Chondrocyte (in vitro differentiated cells): ENCODE data around the gene EXOSC1. TPM values are rescaled to one million over a fixed set of nuclear protein-coding genes. Genes with fewer than 3 reads are reported as not detected.
A peak's percentile ranks its signal among the peaks of the same experiment; 100 is the strongest.

Experiments
- DNase-seq: peaks from one replicate; pipeline ENCODE4 v3.0.0; 2021; ENCODE audit warnings: mixed read lengths, low spot score
- H3K27ac Mint-ChIP-seq: one replicate; pipeline ENCODE4 v1.8.0; 2021; ENCODE audit warnings: mild to moderate bottlenecking, moderate library complexity, mixed read lengths; ENCODE audit not compliant: unreplicated experiment
- H3K27me3 Mint-ChIP-seq: 2 replicates; pipeline ENCODE4 v1.8.0; 2021; ENCODE audit warnings: low read depth, mixed read lengths
- H3K36me3 Mint-ChIP-seq: 2 replicates; pipeline ENCODE4 v1.8.0; 2021; ENCODE audit warnings: low read depth, mixed read lengths
- H3K4me1 Mint-ChIP-seq: 2 replicates; pipeline ENCODE4 v1.8.0; 2021; ENCODE audit warnings: low read depth, mild to moderate bottlenecking, mixed read lengths
- H3K4me3 Mint-ChIP-seq: one replicate; pipeline ENCODE4 v1.8.0; 2021; ENCODE audit warnings: mild to moderate bottlenecking, moderate library complexity, mixed read lengths; ENCODE audit not compliant: unreplicated experiment
- H3K9me3 Mint-ChIP-seq: 2 replicates; pipeline ENCODE4 v1.8.0; 2021; ENCODE audit warnings: low read depth, mixed read lengths
- CTCF ChIP-seq: fragments of 200-600 bp; sonication (generic); IDR thresholded peaks from 2 replicates; pipeline ENCODE4 v1.5.0; 2021; ENCODE audit warnings: antibody characterized with exemption, mild to moderate bottlenecking, moderate library complexity
- total RNA-seq: library from RNA; stranded (reverse); gene quantifications from 3 replicates; pipeline ENCODE4 v1.2.1, GENCODE V29; 2021

The EXOSC1 gene
- total RNA-seq, 1 donor from 2014 or later = 28.7 TPM

GRCh38 chr10:97434557-97434956 lies 11.2 kb downstream of the EXOSC1 start:
- no peak for DNase-seq
- Mint-ChIP-seq H3K36me3 (peaks cover 19% of the 10 kb centered on the region), H3K27ac (no peak overlapping the region), H3K9me3 (no peaks in the 10 kb centered on the region), H3K4me1 (peaks cover under 1% of the 10 kb centered on the region), H3K4me3 (no peak overlapping the region), H3K27me3 (no peaks in the 10 kb centered on the region)
- TF ChIP-seq CTCF = no peak

- H3K36me3 Mint-ChIP-seq = peaks cover 21% of the 10 kb centered on the region
- H3K9me3 Mint-ChIP-seq = no peaks in the 10 kb centered on the region
- no peak overlapping the region for H3K27ac Mint-ChIP-seq
- TF ChIP-seq CTCF = no peak
- no peak overlapping the region for H3K4me3 Mint-ChIP-seq
- no peaks in the 10 kb centered on the region for H3K27me3 Mint-ChIP-seq
- DNase-seq = no peak
- peaks cover 6% of the 10 kb centered on the region for H3K4me1 Mint-ChIP-seq
Measured at GRCh38 chr10:97434055-97434454, 11.8 kb downstream of the EXOSC1 start.

- H3K27ac Mint-ChIP-seq = peak overlapping the region; percentile 94
- no peaks in the 10 kb centered on the region for H3K9me3 Mint-ChIP-seq
- H3K4me3 Mint-ChIP-seq = peak overlapping the region; percentile 71
- H3K36me3 Mint-ChIP-seq = peaks cover 17% of the 10 kb centered on the region
- no peak for DNase-seq
- no peaks in the 10 kb centered on the region for H3K27me3 Mint-ChIP-seq
- TF ChIP-seq CTCF = no peak
- peaks cover 25% of the 10 kb centered on the region for H3K4me1 Mint-ChIP-seq
Measured at GRCh38 chr10:97428572-97428981, 17.2 kb downstream of the EXOSC1 start.

- TF ChIP-seq CTCF = no peak
- peak overlapping the region; percentile 82 for H3K4me3 Mint-ChIP-seq
- no peaks in the 10 kb centered on the region for H3K27me3 Mint-ChIP-seq
- peaks cover 17% of the 10 kb centered on the region for H3K36me3 Mint-ChIP-seq
- H3K4me1 Mint-ChIP-seq = peaks cover 29% of the 10 kb centered on the region
- H3K9me3 Mint-ChIP-seq = no peaks in the 10 kb centered on the region
- H3K27ac Mint-ChIP-seq = peak overlapping the region; percentile 94
- DNase-seq = no peak
Measured at GRCh38 chr10:97427571-97428179, 18.1 kb downstream of the EXOSC1 start.

GRCh38 chr10:97426776-97427570 lies 18.8 kb downstream of the EXOSC1 start:
- Mint-ChIP-seq H3K27ac (peak overlapping the region; percentile 94), H3K4me1 (peaks cover 29% of the 10 kb centered on the region), H3K27me3 (no peaks in the 10 kb centered on the region), H3K36me3 (peaks cover 14% of the 10 kb centered on the region), H3K4me3 (peak overlapping the region; percentile 82), H3K9me3 (no peaks in the 10 kb centered on the region)
- no peak for DNase-seq
- no peak for TF ChIP-seq CTCF
